HEK293 (cell line): ENCODE measurements around the gene MACO1.

Source experiments
- CTCF ChIP-seq: fragments of 450-650 bp; formaldehyde crosslinking; IDR thresholded peaks from 2 replicates; pipeline ENCODE4 v1.5.1; 2016; ENCODE audit warnings: missing biosample characterization, missing genetic modification characterization
- MEIS1 ChIP-seq: sonication (generic); formaldehyde crosslinking; IDR thresholded peaks from 2 replicates; pipeline ENCODE4 v1.8.1; 2022; ENCODE audit warnings: missing genetic modification reagents, mild to moderate bottlenecking, borderline replicate concordance
- SETDB1 ChIP-seq: IDR thresholded peaks from one replicate; pipeline ENCODE4 v1.6.1; 2017; ENCODE audit warnings: mild to moderate bottlenecking, low read length, moderate library complexity, mixed read lengths; ENCODE audit not compliant: insufficient read length
- YY1 ChIP-seq: fragments of 450-650 bp; formaldehyde crosslinking; IDR thresholded peaks from 2 replicates; pipeline ENCODE4 v1.5.1; 2018; ENCODE audit warnings: missing biosample characterization, missing genetic modification characterization
- ZBTB10 ChIP-seq: fragments of 450-650 bp; formaldehyde crosslinking; IDR thresholded peaks from 2 replicates; pipeline ENCODE4 v1.5.1; 2016; ENCODE audit warnings: missing biosample characterization, missing genetic modification characterization
- ZBTB26 ChIP-seq: fragments of 450-650 bp; formaldehyde crosslinking; optimal IDR thresholded peaks from 2 replicates; pipeline ENCODE3; 2016; ENCODE audit warnings: missing biosample characterization, mild to moderate bottlenecking, missing genetic modification characterization
- ZBTB7A ChIP-seq: fragments of 450-650 bp; formaldehyde crosslinking; IDR thresholded peaks from 2 replicates; pipeline ENCODE4 v1.5.1; 2016; ENCODE audit warnings: low read depth, missing biosample characterization, missing genetic modification characterization
- ZNF175 ChIP-seq: fragments of 450-650 bp; formaldehyde crosslinking; IDR thresholded peaks from 2 replicates; pipeline ENCODE4 v1.5.1; 2016; ENCODE audit warnings: missing biosample characterization, missing genetic modification characterization
- ZNF354C ChIP-seq: fragments of 450-650 bp; formaldehyde crosslinking; IDR thresholded peaks from 2 replicates; pipeline ENCODE4 v1.5.1; 2016; ENCODE audit warnings: missing biosample characterization, missing genetic modification characterization, low read depth, borderline replicate concordance
- ZNF747 ChIP-seq: fragments of 450-650 bp; formaldehyde crosslinking; IDR thresholded peaks from 2 replicates; pipeline ENCODE4 v1.5.1; 2016; ENCODE audit warnings: missing biosample characterization, missing genetic modification characterization
- TF ChIP-seq, protein P1 (sequence below): sonication (generic); formaldehyde crosslinking; IDR thresholded peaks from 2 replicates; pipeline ENCODE4 v1.8.1; 2022; ENCODE audit warnings: mild to moderate bottlenecking, moderate library complexity, missing genetic modification reagents

GRCh38 chr1:25461849-25462248, 31.2 kb downstream of the MACO1 start:
- no peak for TF ChIP-seq SETDB1
- TF ChIP-seq ZNF354C (tag by site-specific recombination), result no peak
- TF ChIP-seq MEIS1 (CRISPR knock-in tag), result no peak
- no peak for TF ChIP-seq CTCF (tag by site-specific recombination)
- no peak for TF ChIP-seq YY1
- TF ChIP-seq ZBTB7A, result no peak
- TF ChIP-seq, protein P1, sequence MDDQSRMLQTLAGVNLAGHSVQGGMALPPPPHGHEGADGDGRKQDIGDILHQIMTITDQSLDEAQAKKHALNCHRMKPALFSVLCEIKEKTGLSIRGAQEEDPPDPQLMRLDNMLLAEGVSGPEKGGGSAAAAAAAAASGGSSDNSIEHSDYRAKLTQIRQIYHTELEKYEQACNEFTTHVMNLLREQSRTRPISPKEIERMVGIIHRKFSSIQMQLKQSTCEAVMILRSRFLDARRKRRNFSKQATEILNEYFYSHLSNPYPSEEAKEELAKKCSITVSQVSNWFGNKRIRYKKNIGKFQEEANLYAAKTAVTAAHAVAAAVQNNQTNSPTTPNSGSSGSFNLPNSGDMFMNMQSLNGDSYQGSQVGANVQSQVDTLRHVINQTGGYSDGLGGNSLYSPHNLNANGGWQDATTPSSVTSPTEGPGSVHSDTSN (CRISPR knock-in tag), result no peak
- no peak for TF ChIP-seq ZNF747 (tag by site-specific recombination)
- peak; percentile 7 for TF ChIP-seq ZBTB26 (tag by site-specific recombination)
- no peak for TF ChIP-seq ZNF175 (tag by site-specific recombination)
- TF ChIP-seq ZBTB10, result no peak
